Measurements from ENCODE around the gene GP2.
"Not testable (repeated sequence)": the region's sequence is repeated elsewhere in the genome, so short reads cannot be mapped to it uniquely, and the experiment has no call there.

GP2 gene

DNA sequence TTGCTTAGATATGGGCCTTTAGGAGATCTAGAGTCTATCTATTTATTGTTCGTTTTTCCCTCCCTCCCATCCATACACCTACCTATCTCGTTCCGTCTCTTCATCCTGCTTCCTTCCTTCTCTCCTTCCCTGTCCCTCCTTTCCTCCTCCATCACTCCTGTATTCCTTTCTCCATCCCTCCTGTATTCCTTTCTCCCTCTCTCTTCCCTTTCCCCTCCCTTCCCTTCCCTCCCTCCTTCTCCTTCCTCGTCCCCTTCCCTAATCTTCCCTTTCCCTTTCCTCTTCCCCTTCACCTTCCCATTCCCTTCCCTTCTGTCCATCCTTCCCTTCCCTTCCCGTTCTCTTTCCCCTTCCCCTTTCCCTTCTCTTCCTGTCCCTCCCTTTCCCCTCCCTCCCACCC, 10.6 kb downstream of the GP2 start:
- Histone ChIP-seq H3K36me3 (ENCODE audit: control insufficient read depth, insufficient read depth, low read length) (no peaks in the 10 kb centered on the region), H3K4me1 (ENCODE audit: control insufficient read depth, insufficient read depth, low read length) (no peaks in the 10 kb centered on the region; the same call in 1 of the 2 replicates), H3K9me3 (ENCODE audit: control insufficient read depth, insufficient read depth, low read depth, low read length) (peaks cover under 1% of the 10 kb centered on the region; the same call in 1 of the 2 replicates), H3K27me3 (ENCODE audit: control insufficient read depth, insufficient read depth, low read length) (peaks cover 3% of the 10 kb centered on the region; the same call in 1 of the 2 replicates), H3K27ac (ENCODE audit: low read depth, low read length) (no peak overlapping the region), H3K9ac (ENCODE audit: low read length) (no peak overlapping the region), H3K4me3 (ENCODE audit: low read depth, low read length) (no peak overlapping the region)

DNA sequence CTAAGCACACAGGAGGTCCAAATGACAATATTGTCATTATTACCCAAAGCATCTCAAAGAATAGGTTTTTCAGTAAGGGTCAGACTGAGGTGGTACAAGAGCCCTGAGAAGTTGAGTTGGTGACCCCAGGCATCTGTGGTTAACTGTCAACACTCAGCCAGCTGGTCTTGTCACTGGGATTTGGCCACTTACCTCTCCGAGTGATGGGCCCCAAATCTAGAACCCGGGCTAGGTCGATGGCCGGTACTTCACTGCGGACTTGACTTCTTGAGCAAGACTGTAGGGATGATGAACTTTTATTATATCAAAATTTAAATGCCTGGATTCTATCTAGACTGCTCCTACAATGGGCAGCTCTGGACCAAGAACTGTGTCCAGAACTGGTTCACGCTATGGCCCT, 11.5 kb downstream of the GP2 start:
- no peak overlapping the region for H3K27ac ChIP-seq (ENCODE audit: low read depth, low read length)

DNA sequence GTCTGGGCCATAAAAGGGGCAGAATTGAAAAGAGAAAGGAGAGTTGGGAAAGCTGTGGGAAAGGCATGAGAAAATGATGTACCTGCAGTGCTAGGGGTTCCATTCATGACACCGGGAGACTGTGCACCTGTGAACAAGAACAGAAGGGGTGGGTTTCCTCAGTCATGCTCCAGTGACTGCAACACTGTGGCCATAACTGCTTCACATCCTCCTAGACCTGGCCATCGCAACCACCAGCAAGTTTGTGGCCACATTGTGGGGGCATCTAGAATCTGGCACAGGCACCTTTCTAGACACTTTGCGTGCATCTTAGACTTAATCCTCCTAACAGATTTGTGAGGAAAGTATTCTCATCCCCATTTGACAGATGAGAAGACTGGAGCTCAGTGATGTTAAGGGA, 12.7 kb downstream of the GP2 start:
- no peak overlapping the region for H3K27ac ChIP-seq (ENCODE audit: low read depth, low read length)
- peaks cover 8% of the 10 kb centered on the region; the same call in 1 of the 2 replicates for H3K9me3 ChIP-seq (ENCODE audit: control insufficient read depth, insufficient read depth, low read depth, low read length)
- H3K36me3 ChIP-seq (ENCODE audit: control insufficient read depth, insufficient read depth, low read length) = no peaks in the 10 kb centered on the region
- H3K4me3 ChIP-seq (ENCODE audit: low read depth, low read length) = no peak overlapping the region
- peaks cover 3% of the 10 kb centered on the region; the same call in 1 of the 2 replicates for H3K27me3 ChIP-seq (ENCODE audit: control insufficient read depth, insufficient read depth, low read length)
- H3K9ac ChIP-seq (ENCODE audit: low read length) = no peak overlapping the region
- no peaks in the 10 kb centered on the region; the same call in 1 of the 2 replicates for H3K4me1 ChIP-seq (ENCODE audit: control insufficient read depth, insufficient read depth, low read length)

More for the DNA sequence above, 11.5 kb downstream of the GP2 start:
- Histone ChIP-seq H3K27me3 (ENCODE audit: control insufficient read depth, insufficient read depth, low read length) (peaks cover 3% of the 10 kb centered on the region; the same call in 1 of the 2 replicates), H3K4me1 (ENCODE audit: control insufficient read depth, insufficient read depth, low read length) (no peaks in the 10 kb centered on the region; the same call in 1 of the 2 replicates), H3K4me3 (ENCODE audit: low read depth, low read length) (no peak overlapping the region), H3K9me3 (ENCODE audit: control insufficient read depth, insufficient read depth, low read depth, low read length) (peaks cover 8% of the 10 kb centered on the region; the same call in 1 of the 2 replicates), H3K36me3 (ENCODE audit: control insufficient read depth, insufficient read depth, low read length) (no peaks in the 10 kb centered on the region), H3K9ac (ENCODE audit: low read length) (no peak overlapping the region)

DNA sequence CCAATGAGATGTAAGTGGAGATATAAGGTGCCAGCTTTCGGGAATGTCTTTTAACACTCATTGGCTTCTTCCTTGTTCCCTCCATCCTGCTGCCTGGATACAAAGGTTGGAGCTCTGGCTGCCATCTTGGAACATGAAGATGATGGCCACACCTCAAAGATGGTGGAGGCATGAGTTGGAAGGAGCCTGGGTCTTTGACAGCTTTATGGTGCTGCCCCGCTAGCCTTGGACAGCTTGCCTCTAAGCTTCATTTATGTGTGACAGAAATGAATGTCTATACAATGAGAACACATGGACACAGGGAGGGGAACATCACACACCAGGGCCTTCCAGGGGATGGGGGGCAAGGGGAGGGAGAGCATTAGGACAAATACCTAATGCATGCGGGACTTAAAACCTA, 13.6 kb downstream of the GP2 start:
- H3K9ac ChIP-seq (ENCODE audit: low read length) = no peak overlapping the region
- H3K4me1 ChIP-seq (ENCODE audit: control insufficient read depth, insufficient read depth, low read length) = no peaks in the 10 kb centered on the region; the same call in 1 of the 2 replicates
- H3K9me3 ChIP-seq (ENCODE audit: control insufficient read depth, insufficient read depth, low read depth, low read length) = peaks cover 8% of the 10 kb centered on the region; the same call in 1 of the 2 replicates
- no peak overlapping the region for H3K4me3 ChIP-seq (ENCODE audit: low read depth, low read length)
- H3K27me3 ChIP-seq (ENCODE audit: control insufficient read depth, insufficient read depth, low read length) = peaks cover 3% of the 10 kb centered on the region; the same call in 1 of the 2 replicates
- H3K36me3 ChIP-seq (ENCODE audit: control insufficient read depth, insufficient read depth, low read length) = no peaks in the 10 kb centered on the region
- no peak overlapping the region for H3K27ac ChIP-seq (ENCODE audit: low read depth, low read length)

DNA sequence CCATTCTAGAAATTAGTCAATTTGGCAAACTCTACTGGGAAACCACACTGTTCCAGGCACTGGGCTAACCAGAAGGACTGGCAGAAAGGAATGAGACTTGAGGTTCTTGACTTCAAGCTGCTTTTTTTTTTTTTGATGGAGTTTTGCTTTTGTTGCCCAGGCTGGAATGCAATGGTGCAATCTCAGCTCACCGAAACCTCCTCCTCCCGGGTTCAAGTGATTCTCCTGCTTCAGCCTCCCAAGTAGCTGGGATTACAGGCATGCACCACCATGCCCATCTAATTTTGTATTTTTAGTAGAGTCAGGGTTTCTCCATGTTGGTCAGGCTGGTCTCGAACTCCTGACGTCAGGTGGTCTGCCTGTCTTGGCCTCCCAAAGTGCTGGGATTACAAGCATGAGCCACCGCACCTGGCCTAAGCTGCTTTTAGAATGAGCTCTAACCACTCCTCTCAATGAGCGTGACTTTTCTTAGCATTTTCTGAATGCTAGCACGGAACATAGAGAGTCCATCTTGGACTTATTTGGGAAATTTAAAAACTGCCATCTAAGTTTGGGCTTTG, 14.7 kb downstream of the GP2 start:
- H3K27ac ChIP-seq (ENCODE audit: low read depth, low read length); H3K4me1 ChIP-seq (ENCODE audit: control insufficient read depth, insufficient read depth, low read length); H3K4me3 ChIP-seq (ENCODE audit: low read depth, low read length); H3K9me3 ChIP-seq (ENCODE audit: control insufficient read depth, insufficient read depth, low read depth, low read length); H3K27me3 ChIP-seq (ENCODE audit: control insufficient read depth, insufficient read depth, low read length); H3K36me3 ChIP-seq (ENCODE audit: control insufficient read depth, insufficient read depth, low read length); H3K9ac ChIP-seq (ENCODE audit: low read length): not testable (repeated sequence)

DNA sequence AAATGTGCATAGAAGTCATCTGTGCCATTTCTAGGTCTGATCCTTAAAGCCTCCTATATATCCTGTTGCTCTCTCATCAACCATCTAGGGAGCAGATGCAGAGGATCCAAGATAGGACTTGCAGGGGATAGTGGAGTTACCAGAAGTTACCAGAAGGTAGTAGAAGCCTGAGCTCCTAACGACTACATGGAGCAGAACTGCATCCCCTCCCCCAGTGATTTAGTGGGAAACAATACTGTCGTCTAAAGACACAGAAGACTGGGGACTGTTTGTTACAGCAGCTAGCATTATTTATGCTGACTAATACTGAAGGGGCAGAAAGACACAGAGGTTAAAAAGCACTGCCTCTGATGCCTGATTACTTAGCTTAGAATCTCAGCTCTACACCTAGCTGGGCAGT, 15.8 kb downstream of the GP2 start:
- Histone ChIP-seq H3K9ac (ENCODE audit: low read length) (no peak overlapping the region), H3K36me3 (ENCODE audit: control insufficient read depth, insufficient read depth, low read length) (no peaks in the 10 kb centered on the region), H3K27ac (ENCODE audit: low read depth, low read length) (no peak overlapping the region), H3K27me3 (ENCODE audit: control insufficient read depth, insufficient read depth, low read length) (peaks cover under 1% of the 10 kb centered on the region; the same call in 1 of the 2 replicates), H3K4me1 (ENCODE audit: control insufficient read depth, insufficient read depth, low read length) (no peaks in the 10 kb centered on the region; the same call in 1 of the 2 replicates), H3K4me3 (ENCODE audit: low read depth, low read length) (no peak overlapping the region), H3K9me3 (ENCODE audit: control insufficient read depth, insufficient read depth, low read depth, low read length) (peaks cover 8% of the 10 kb centered on the region; the same call in 1 of the 2 replicates)

DNA sequence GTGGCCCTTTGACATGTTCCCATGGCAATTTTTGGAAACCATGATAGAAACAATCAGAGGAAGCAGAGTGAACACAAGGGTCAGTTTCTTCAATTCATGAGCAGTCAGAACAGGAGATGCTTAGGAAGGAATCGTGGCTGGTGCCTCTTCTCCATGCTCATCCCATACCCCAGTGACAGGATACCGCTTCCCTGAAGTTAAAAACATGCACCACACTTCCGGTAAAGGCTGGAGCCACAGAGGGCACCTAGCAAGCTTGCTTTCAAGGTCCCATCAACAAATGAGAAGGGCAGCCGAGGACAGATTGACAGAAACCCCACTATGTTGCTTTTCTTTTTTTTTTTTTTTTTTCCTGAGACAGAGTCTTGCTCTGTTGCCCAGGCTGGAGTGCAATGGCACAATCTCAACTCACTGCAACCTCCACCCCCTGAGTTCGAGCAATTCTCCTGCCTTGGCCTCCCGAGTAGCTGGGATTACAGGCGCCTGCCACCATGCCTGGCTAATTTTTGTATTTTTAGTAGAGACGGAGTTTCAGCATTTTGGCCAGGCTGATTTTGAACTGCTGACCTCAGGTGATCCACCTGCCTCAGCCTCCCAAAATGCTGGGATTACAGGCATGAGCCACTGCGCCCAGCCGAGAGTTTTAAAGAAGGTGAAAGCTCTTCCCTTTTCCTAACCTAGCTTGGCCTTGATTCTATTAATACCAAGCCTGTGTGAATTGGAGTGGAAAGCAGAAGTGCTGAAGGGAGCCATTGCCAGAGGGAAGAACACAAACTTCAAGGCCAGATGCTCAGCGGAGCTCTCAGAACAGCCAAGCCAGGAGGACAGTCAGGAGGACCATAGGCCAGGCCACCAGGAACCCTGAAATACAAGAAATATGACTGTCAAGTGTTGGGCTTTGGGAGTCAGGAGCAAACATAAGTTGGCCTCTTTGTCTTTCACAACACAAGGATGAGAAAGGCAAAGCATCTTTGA, 16.6 kb downstream of the GP2 start:
- Histone ChIP-seq H3K27me3 (ENCODE audit: control insufficient read depth, insufficient read depth, low read length) (no peaks in the 10 kb centered on the region), H3K36me3 (ENCODE audit: control insufficient read depth, insufficient read depth, low read length) (no peaks in the 10 kb centered on the region)

DNA sequence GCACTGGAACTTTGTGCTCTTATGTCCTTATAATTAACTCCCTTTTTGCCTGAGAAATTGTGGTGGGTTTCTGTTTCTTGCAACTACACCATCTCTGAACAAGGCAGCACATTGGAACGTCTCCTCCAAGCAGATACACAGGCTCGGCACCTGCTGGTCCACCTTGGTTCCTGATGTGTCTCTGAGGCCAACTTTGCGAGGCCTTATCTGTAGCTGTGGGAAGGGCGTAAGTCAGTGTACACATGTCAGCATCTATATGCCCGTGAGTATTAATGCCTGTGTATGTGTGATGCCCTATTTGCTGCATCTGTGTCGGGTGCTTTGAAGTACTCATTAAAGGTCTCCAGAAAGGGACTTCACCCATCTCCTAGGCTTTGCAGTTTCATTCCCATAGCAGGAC, 17.5 kb downstream of the GP2 start:
- Histone ChIP-seq H3K4me3 (ENCODE audit: low read depth, low read length) (no peak overlapping the region), H3K27ac (ENCODE audit: low read depth, low read length) (no peak overlapping the region), H3K4me1 (ENCODE audit: control insufficient read depth, insufficient read depth, low read length) (no peaks in the 10 kb centered on the region; the same call in 1 of the 2 replicates), H3K27me3 (ENCODE audit: control insufficient read depth, insufficient read depth, low read length) (no peaks in the 10 kb centered on the region), H3K9me3 (ENCODE audit: control insufficient read depth, insufficient read depth, low read depth, low read length) (peaks cover 8% of the 10 kb centered on the region; the same call in 1 of the 2 replicates), H3K9ac (ENCODE audit: low read length) (no peak overlapping the region), H3K36me3 (ENCODE audit: control insufficient read depth, insufficient read depth, low read length) (no peaks in the 10 kb centered on the region)

More for the DNA sequence above, 16.6 kb downstream of the GP2 start:
- Histone ChIP-seq H3K9me3 (ENCODE audit: control insufficient read depth, insufficient read depth, low read depth, low read length) (peaks cover 8% of the 10 kb centered on the region; the same call in 1 of the 2 replicates), H3K9ac (ENCODE audit: low read length) (no peak overlapping the region), H3K4me1 (ENCODE audit: control insufficient read depth, insufficient read depth, low read length) (no peaks in the 10 kb centered on the region; the same call in 1 of the 2 replicates), H3K4me3 (ENCODE audit: low read depth, low read length) (no peak overlapping the region), H3K27ac (ENCODE audit: low read depth, low read length) (no peak overlapping the region)

DNA sequence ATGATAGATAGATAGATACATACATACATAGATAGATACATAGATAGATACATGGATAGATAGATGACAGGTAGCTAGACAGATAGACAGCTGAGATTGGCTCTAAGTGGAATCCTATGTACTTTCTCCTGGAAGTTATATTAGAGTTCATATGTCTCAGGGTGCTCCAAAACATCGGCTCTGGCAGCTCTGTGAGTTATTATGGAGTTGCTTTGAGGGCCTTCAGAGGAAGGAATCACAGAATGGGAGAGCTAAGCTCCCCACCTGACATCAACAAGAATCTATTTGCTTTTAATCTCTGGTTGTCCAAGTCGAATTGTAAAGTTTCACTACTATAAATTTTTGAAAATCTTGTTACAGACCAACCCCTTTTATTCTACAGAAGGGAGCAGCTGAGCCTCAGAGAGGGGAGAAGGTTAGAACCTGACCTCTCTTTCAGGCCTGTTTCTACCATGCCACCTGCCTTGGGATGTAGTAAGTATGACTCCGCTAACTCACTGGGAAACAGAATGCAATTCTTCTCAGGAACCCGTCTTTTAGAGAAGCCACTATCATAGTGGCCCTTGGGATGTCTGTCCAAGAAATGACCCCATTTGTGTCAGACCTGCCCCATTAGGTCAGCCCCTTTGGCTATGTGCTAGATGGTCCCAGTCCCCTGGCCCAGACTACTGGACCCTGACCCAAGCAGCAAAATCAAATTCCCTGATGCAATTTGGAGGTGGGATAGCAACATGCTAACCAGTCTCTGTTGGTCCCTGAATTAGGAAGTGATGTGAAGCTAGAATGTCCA, 18.3 kb downstream of the GP2 start:
- Histone ChIP-seq H3K9me3 (ENCODE audit: control insufficient read depth, insufficient read depth, low read depth, low read length) (peaks cover 8% of the 10 kb centered on the region; the same call in 1 of the 2 replicates), H3K9ac (ENCODE audit: low read length) (no peak overlapping the region), H3K4me3 (ENCODE audit: low read depth, low read length) (no peak overlapping the region), H3K4me1 (ENCODE audit: control insufficient read depth, insufficient read depth, low read length) (no peaks in the 10 kb centered on the region), H3K36me3 (ENCODE audit: control insufficient read depth, insufficient read depth, low read length) (no peaks in the 10 kb centered on the region), H3K27ac (ENCODE audit: low read depth, low read length) (no peak overlapping the region), H3K27me3 (ENCODE audit: control insufficient read depth, insufficient read depth, low read length) (no peaks in the 10 kb centered on the region)

DNA sequence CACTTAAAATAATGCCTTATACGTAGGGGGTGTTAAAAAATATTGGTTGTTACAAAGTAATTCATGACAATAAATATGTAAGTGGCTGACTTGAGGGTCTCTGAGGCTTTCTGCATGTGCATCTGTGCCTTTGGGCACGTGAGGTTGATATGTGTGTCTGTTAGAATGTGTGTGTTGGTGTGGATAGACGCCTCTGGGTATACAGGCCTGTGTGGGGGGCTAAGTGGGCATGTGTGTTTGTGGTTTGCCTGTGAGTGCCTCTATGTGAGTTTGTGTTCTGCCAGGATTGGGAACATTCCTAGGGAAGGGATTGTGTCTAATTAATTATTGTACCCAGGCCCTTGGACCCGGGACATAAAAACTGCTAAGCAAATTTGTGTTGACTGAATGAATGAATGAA, 19.0 kb downstream of the GP2 start:
- Histone ChIP-seq H3K9ac (ENCODE audit: low read length) (no peak overlapping the region), H3K36me3 (ENCODE audit: control insufficient read depth, insufficient read depth, low read length) (no peaks in the 10 kb centered on the region), H3K27ac (ENCODE audit: low read depth, low read length) (no peak overlapping the region), H3K4me1 (ENCODE audit: control insufficient read depth, insufficient read depth, low read length) (no peaks in the 10 kb centered on the region), H3K27me3 (ENCODE audit: control insufficient read depth, insufficient read depth, low read length) (no peaks in the 10 kb centered on the region), H3K9me3 (ENCODE audit: control insufficient read depth, insufficient read depth, low read depth, low read length) (peaks cover 8% of the 10 kb centered on the region; the same call in 1 of the 2 replicates), H3K4me3 (ENCODE audit: low read depth, low read length) (no peak overlapping the region)
